SH-SY5Y (cell line): ENCODE data around the gene NUMBL.

Experiments used
- GATA2 ChIP-seq: IDR thresholded peaks from 2 replicates; pipeline ENCODE4 v1.6.1; 2011; ENCODE audit warnings: mild to moderate bottlenecking, low read depth, low read length
- GATA3 ChIP-seq: IDR thresholded peaks from 2 replicates; pipeline ENCODE4 v1.6.1; 2011; ENCODE audit warnings: low read depth, mild to moderate bottlenecking, low read length, moderate library complexity

DNA sequence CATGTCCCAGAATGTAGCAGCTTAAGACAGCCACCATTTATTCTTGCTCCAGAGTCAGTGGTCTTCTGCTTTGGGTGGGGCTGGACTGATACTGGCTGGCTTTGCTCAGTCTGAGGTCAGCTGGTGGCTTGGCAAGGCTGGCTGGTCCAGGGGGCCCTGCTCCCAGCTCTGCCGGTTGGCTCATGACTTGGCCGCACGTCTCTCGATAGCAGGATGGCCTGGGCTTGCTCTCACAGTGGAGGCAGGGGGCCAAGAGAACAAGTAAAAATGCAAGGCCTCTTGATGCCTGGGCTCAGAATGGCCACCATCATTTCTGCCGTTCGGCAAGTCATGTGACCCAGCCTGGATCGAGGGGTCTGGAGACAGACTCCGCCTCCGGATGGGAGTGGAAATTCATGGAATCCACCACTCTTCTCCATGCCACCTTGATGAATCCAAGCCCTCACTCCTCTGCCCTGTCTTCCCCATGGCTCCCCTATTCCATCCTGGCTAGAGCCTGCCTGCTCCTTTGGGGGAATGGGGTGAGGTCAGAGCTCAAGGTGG lies 46.7 kb upstream of the NUMBL start:
- TF ChIP-seq GATA2: no peak
- no peak for TF ChIP-seq GATA3
